Kidney epithelial cell (primary cell): ENCODE measurements around the gene KIAA1671. TPM values are rescaled to one million over a fixed set of nuclear protein-coding genes. Genes with fewer than 3 reads are reported as not detected.

ENCODE experiments used
- DNase-seq: peaks from one replicate; pipeline ENCODE4 v3.0.0-alpha.2; 2010; ENCODE audit warnings: low read depth
- H3K27me3 ChIP-seq: 2 replicates; pipeline ENCODE4 v1.6.0; 2011; ENCODE audit warnings: low read length; ENCODE audit not compliant: control insufficient read depth, insufficient read depth
- H3K36me3 ChIP-seq: 2 replicates; pipeline ENCODE4 v1.5.1; 2011; ENCODE audit warnings: low read length; ENCODE audit not compliant: control insufficient read depth, insufficient read depth
- H3K4me3 ChIP-seq: 2 replicates; pipeline ENCODE4 v1.5.1; 2011; ENCODE audit warnings: low read depth, mild to moderate bottlenecking, control low read depth, low read length
- CTCF ChIP-seq: IDR thresholded peaks from 2 replicates; pipeline ENCODE4 v1.5.1; 2011; ENCODE audit warnings: mild to moderate bottlenecking, moderate library complexity, low read length, control low read depth, inconsistent platforms; ENCODE audit not compliant: insufficient read depth, poor library complexity, severe bottlenecking
- total RNA-seq: library from RNA; depleted of rRNA; stranded (reverse); fragments of >200 nt; gene quantifications from 2 replicates; pipeline ENCODE4 v1.2.3, GENCODE V29; 2015

KIAA1671 gene
- total RNA-seq, 1 donor from 2014 or later: 32.3 TPM

GRCh38 chr22:25208328-25208727 lies 255.8 kb downstream of the KIAA1671 start:
- TF ChIP-seq CTCF: no peak
- no peak overlapping the region for H3K4me3 ChIP-seq
- no peaks in the 10 kb centered on the region for H3K36me3 ChIP-seq
- DNase-seq: no peak
- no peaks in the 10 kb centered on the region for H3K27me3 ChIP-seq

GRCh38 chr22:25208743-25209505 lies 256.4 kb downstream of the KIAA1671 start:
- TF ChIP-seq CTCF: no peak
- no peak for DNase-seq
- no peaks in the 10 kb centered on the region for H3K36me3 ChIP-seq
- no peaks in the 10 kb centered on the region for H3K27me3 ChIP-seq
- no peak overlapping the region for H3K4me3 ChIP-seq

GRCh38 chr22:25210793-25211192 lies 258.3 kb downstream of the KIAA1671 start:
- Histone ChIP-seq H3K36me3 (no peaks in the 10 kb centered on the region), H3K4me3 (no peak overlapping the region), H3K27me3 (no peaks in the 10 kb centered on the region)
- TF ChIP-seq CTCF: no peak
- no peak for DNase-seq

- Histone ChIP-seq H3K4me3 (no peak overlapping the region), H3K36me3 (no peaks in the 10 kb centered on the region), H3K27me3 (no peaks in the 10 kb centered on the region)
- no peak for DNase-seq
- TF ChIP-seq CTCF: no peak
Measured at GRCh38 chr22:25212337-25212736, 259.8 kb downstream of the KIAA1671 start.

GRCh38 chr22:25213221-25213620 lies 260.7 kb downstream of the KIAA1671 start:
- Histone ChIP-seq H3K36me3 (no peaks in the 10 kb centered on the region), H3K27me3 (no peaks in the 10 kb centered on the region), H3K4me3 (no peak overlapping the region)
- no peak for DNase-seq
- TF ChIP-seq CTCF: no peak

GRCh38 chr22:25216230-25216629 lies 263.7 kb downstream of the KIAA1671 start:
- TF ChIP-seq CTCF: no peak
- DNase-seq: no peak
- Histone ChIP-seq H3K4me3 (no peak overlapping the region), H3K27me3 (peaks cover 12% of the 10 kb centered on the region), H3K36me3 (no peaks in the 10 kb centered on the region)
